ENCODE results near the gene PDZD7.

DNA sequence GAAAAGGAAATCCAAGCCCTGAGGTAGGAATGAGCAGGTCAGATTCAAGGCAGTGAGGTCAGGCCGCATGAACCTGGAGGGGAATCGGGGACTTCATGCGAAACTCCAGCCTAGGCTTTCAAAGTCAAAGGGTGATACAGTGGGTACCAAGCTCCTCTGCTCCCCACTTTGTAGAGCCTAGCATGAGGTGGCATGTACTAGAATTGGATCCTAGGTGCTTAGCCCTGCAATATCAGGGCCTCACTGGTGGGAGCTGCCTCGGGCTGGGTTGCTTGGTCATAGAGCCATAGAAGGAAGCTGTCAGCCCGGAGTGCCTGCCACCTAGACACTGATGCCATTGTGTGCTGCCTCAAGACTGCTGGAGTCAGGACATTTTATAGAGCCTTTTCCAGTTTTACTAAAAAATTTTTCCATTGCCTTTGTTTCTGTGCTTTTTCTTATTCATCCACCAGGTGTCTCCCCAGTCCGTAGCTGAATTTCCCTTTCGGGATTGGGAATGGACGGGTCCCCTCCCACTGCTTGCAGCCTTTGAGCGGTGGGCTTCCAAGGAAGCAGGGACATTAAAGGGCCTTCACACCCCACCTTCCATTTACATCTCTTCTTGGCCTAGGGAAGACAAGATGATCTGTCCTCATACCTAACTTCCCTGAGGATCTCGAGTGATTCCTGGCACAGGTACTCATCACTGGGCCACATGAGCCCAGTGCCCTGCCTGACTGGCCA lies 36.8 kb downstream of the PDZD7 start:
- peak; percentile 43; the same call in 1 of the 2 replicates for TF ChIP-seq CTCF (tag by site-specific recombination; IDR thresholded peaks at IDR 0.05)
- no peak for TF ChIP-seq OSR2 (tag by site-specific recombination; IDR thresholded peaks at IDR 0.05)
- no peak for TF ChIP-seq ZBTB20 (tag by site-specific recombination; IDR thresholded peaks at IDR 0.05)
- TF ChIP-seq YY1 (tag by site-specific recombination; IDR thresholded peaks at IDR 0.05): no peak
- no peak for TF ChIP-seq GFI1B (tag by site-specific recombination; IDR thresholded peaks at IDR 0.05)
